HEK293 (cell line): ENCODE measurements around the gene GLB1L2.

Experiments
- CTCF ChIA-PET: fragments of 350-600 bp; formaldehyde crosslinking; extraction: SDS; loops from one replicate; lab custom pipeline; 2021; ENCODE audit warnings: antibody characterized with exemption; lab: Yijun Ruan, JAX
- POLR2A ChIA-PET: fragments of 300-600 bp; formaldehyde crosslinking; extraction: SDS; loops from one replicate; lab custom pipeline; 2020; ENCODE audit warnings: antibody characterized with exemption, inconsistent platforms; lab: Yijun Ruan, JAX
- H3K27ac ChIP-seq: fragments of 200-500 bp; sonication (Bioruptor generic); 2 replicates; pipeline ENCODE4 v1.5.1; 2014; ENCODE audit warnings: low read depth, low read length, control low read depth, inconsistent platforms; ENCODE audit errors: extremely low read depth
- H3K36me3 ChIP-seq, 2 experiments: fragments of 200-500 bp in 1 of 2; sonication (Bioruptor generic) in 1 of 2; 1 replicate in 1 of 2; 2 replicates in 1 of 2; pipeline ENCODE4 v1.5.1; 2014 to 2017; ENCODE audit warnings: inconsistent platforms in 2 of 2, low read length in 2 of 2; ENCODE audit not compliant: control insufficient read depth in 2 of 2, insufficient read depth in 1 of 2
- H3K4me1 ChIP-seq: fragments of 200-500 bp; sonication (Bioruptor generic); 2 replicates; pipeline ENCODE4 v1.5.1; 2014; ENCODE audit warnings: mild to moderate bottlenecking, low read length, inconsistent platforms; ENCODE audit not compliant: control insufficient read depth, insufficient read depth
- H3K4me3 ChIP-seq: 2 replicates; pipeline ENCODE4 v1.5.1; 2011; ENCODE audit warnings: low read depth, mild to moderate bottlenecking, control low read depth, low read length, moderate library complexity
- H3K9me3 ChIP-seq: fragments of 200-500 bp; sonication (Bioruptor generic); 2 replicates; pipeline ENCODE4 v1.5.1; 2014; ENCODE audit warnings: low read depth, low read length, inconsistent platforms; ENCODE audit not compliant: control insufficient read depth, insufficient read depth
- GLIS1 ChIP-seq: fragments of 450-650 bp; formaldehyde crosslinking; IDR thresholded peaks from 2 replicates; pipeline ENCODE4 v1.5.1; 2016; ENCODE audit warnings: missing biosample characterization, missing genetic modification characterization
- PRDM2 ChIP-seq: fragments of 450-650 bp; formaldehyde crosslinking; IDR thresholded peaks from 2 replicates; pipeline ENCODE4 v1.5.1; 2016; ENCODE audit warnings: missing biosample characterization, missing genetic modification characterization, borderline replicate concordance
- ZBTB17 ChIP-seq: fragments of 450-650 bp; formaldehyde crosslinking; IDR thresholded peaks from 2 replicates; pipeline ENCODE4 v1.5.1; 2016; ENCODE audit warnings: missing biosample characterization, missing genetic modification characterization
- ZBTB48 ChIP-seq: fragments of 450-650 bp; formaldehyde crosslinking; IDR thresholded peaks from 2 replicates; pipeline ENCODE4 v1.5.1; 2016; ENCODE audit warnings: missing biosample characterization, missing genetic modification characterization
- ZFHX2 ChIP-seq: fragments of 450-650 bp; formaldehyde crosslinking; conservative IDR thresholded peaks from 2 replicates; pipeline ENCODE4 v1.5.1; 2016; ENCODE audit warnings: missing biosample characterization, missing genetic modification characterization
- ZNF138 ChIP-seq: fragments of 450-650 bp; formaldehyde crosslinking; IDR thresholded peaks from 2 replicates; pipeline ENCODE4 v1.5.1; 2016; ENCODE audit warnings: missing biosample characterization, missing genetic modification characterization, borderline replicate concordance
- ZNF140 ChIP-seq: fragments of 450-650 bp; formaldehyde crosslinking; IDR thresholded peaks from 2 replicates; pipeline ENCODE4 v1.5.1; 2016; ENCODE audit warnings: missing biosample characterization, missing genetic modification characterization
- ZNF2 ChIP-seq: fragments of 450-650 bp; formaldehyde crosslinking; IDR thresholded peaks from 2 replicates; pipeline ENCODE4 v1.5.1; 2016; ENCODE audit warnings: missing biosample characterization, missing genetic modification characterization
- ZNF214 ChIP-seq: fragments of 450-650 bp; formaldehyde crosslinking; IDR thresholded peaks from 2 replicates; pipeline ENCODE4 v1.5.1; 2017; ENCODE audit warnings: missing biosample characterization, mild to moderate bottlenecking, missing genetic modification characterization, borderline replicate concordance
- ZNF239 ChIP-seq: fragments of 450-650 bp; formaldehyde crosslinking; IDR thresholded peaks from 2 replicates; pipeline ENCODE4 v1.5.1; 2016; ENCODE audit warnings: missing biosample characterization, missing genetic modification characterization
- ZNF248 ChIP-seq: fragments of 450-650 bp; formaldehyde crosslinking; IDR thresholded peaks from 2 replicates; pipeline ENCODE4 v1.5.1; 2017; ENCODE audit warnings: missing biosample characterization, missing genetic modification characterization
- ZNF366 ChIP-seq: fragments of 450-650 bp; formaldehyde crosslinking; conservative IDR thresholded peaks from 2 replicates; pipeline ENCODE4 v1.5.1; 2016; ENCODE audit warnings: missing biosample characterization, missing genetic modification characterization
- ZNF416 ChIP-seq: fragments of 450-650 bp; formaldehyde crosslinking; IDR thresholded peaks from 2 replicates; pipeline ENCODE4 v1.5.1; 2016; ENCODE audit warnings: missing biosample characterization, missing genetic modification characterization
- ZNF426 ChIP-seq: fragments of 450-650 bp; formaldehyde crosslinking; IDR thresholded peaks from 2 replicates; pipeline ENCODE4 v1.5.1; 2017; ENCODE audit warnings: missing biosample characterization, missing genetic modification characterization, mild to moderate bottlenecking, inconsistent platforms, moderate library complexity
- ZNF513 ChIP-seq: fragments of 450-650 bp; IDR thresholded peaks from 2 replicates; pipeline ENCODE4 v1.5.1; 2018; ENCODE audit warnings: missing biosample characterization, missing genetic modification characterization
- ZNF521 ChIP-seq: fragments of 450-650 bp; formaldehyde crosslinking; IDR thresholded peaks from 2 replicates; pipeline ENCODE4 v1.5.1; 2017; ENCODE audit warnings: missing biosample characterization, mild to moderate bottlenecking, missing genetic modification characterization
- ZNF544 ChIP-seq: fragments of 450-650 bp; formaldehyde crosslinking; IDR thresholded peaks from 2 replicates; pipeline ENCODE4 v1.5.0; 2017; ENCODE audit warnings: missing biosample characterization, missing genetic modification characterization
- ZNF654 ChIP-seq: fragments of 450-650 bp; formaldehyde crosslinking; IDR thresholded peaks from 2 replicates; pipeline ENCODE4 v1.5.1; 2016; ENCODE audit warnings: low read depth, missing biosample characterization, missing genetic modification characterization
- ZNF660 ChIP-seq: fragments of 450-650 bp; IDR thresholded peaks from 2 replicates; pipeline ENCODE4 v1.5.1; 2018; ENCODE audit warnings: missing biosample characterization, mild to moderate bottlenecking, missing genetic modification characterization
- ZNF692 ChIP-seq: fragments of 450-650 bp; formaldehyde crosslinking; IDR thresholded peaks from 2 replicates; pipeline ENCODE4 v1.5.1; 2016; ENCODE audit warnings: missing biosample characterization, missing genetic modification characterization
- ZNF707 ChIP-seq: fragments of 450-650 bp; formaldehyde crosslinking; IDR thresholded peaks from 2 replicates; pipeline ENCODE4 v1.5.1; 2016; ENCODE audit warnings: missing biosample characterization, missing genetic modification characterization
- ZSCAN23 ChIP-seq: fragments of 450-650 bp; formaldehyde crosslinking; IDR thresholded peaks from 2 replicates; pipeline ENCODE4 v1.5.1; 2016; ENCODE audit warnings: missing biosample characterization, missing genetic modification characterization

The GLB1L2 gene

GRCh38 chr11:134401825-134402809 lies 70.3 kb downstream of the GLB1L2 start:
- Histone ChIP-seq H3K36me3 (no peaks in the 10 kb centered on the region), H3K27ac (no peak overlapping the region), H3K4me3 (no peak overlapping the region), H3K9me3 (no peaks in the 10 kb centered on the region), H3K4me1 (no peaks in the 10 kb centered on the region)
- POLR2A ChIA-PET = no interaction called here
- CTCF ChIA-PET = no interaction called here
- no peak for TF ChIP-seq ZNF660
- peak; percentile 25; the same call in 1 of the 2 replicates for TF ChIP-seq GLIS1 (tag by site-specific recombination)

- CTCF ChIA-PET = interaction anchor here (0.7 kb wide), 1 partner anchor 39 kb away, joined by 3 read pairs; no protein-coding TSS in a partner anchor
- POLR2A ChIA-PET = no interaction called here
- Histone ChIP-seq H3K27ac (no peak overlapping the region), H3K4me1 (no peaks in the 10 kb centered on the region), H3K36me3 (no peaks in the 10 kb centered on the region), H3K4me3 (no peak overlapping the region), H3K9me3 (no peaks in the 10 kb centered on the region)
- TF ChIP-seq ZNF544 (tag by site-specific recombination) = no peak
- no peak for TF ChIP-seq ZBTB48
- no peak for TF ChIP-seq ZNF214 (tag by site-specific recombination)
- no peak for TF ChIP-seq ZNF654
- TF ChIP-seq PRDM2 = no peak
- TF ChIP-seq ZNF140 = no peak
- no peak for TF ChIP-seq ZBTB17 (tag by site-specific recombination)
- no peak for TF ChIP-seq ZNF521 (tag by site-specific recombination)
- TF ChIP-seq ZNF426 (tag by site-specific recombination) = no peak
- TF ChIP-seq ZNF138 (tag by site-specific recombination) = no peak
- TF ChIP-seq ZFHX2 = no peak
- TF ChIP-seq ZNF366 (tag by site-specific recombination) = no peak
- TF ChIP-seq ZNF2 (tag by site-specific recombination) = no peak
- no peak for TF ChIP-seq ZNF248 (tag by site-specific recombination)
- no peak for TF ChIP-seq ZNF513 (tag by site-specific recombination)
- no peak for TF ChIP-seq ZSCAN23
- TF ChIP-seq ZNF692 (tag by site-specific recombination) = no peak
- TF ChIP-seq ZNF707 (tag by site-specific recombination) = no peak
- no peak for TF ChIP-seq ZNF416 (tag by site-specific recombination)
- TF ChIP-seq ZNF239 (tag by site-specific recombination) = no peak
Observed at GRCh38 chr11:134402910-134403309, 71.1 kb downstream of the GLB1L2 start.
